LNCaP clone FGC (cell line): ENCODE measurements around the gene RASL10A.
A peak's percentile ranks its signal among the peaks of the same experiment; 100 is the strongest.

Source experiments
- DNase-seq: peaks from one replicate; pipeline ENCODE4 v3.0.0-alpha.2; 2011; ENCODE audit warnings: low read depth
- H3K4me3 ChIP-seq: 2 replicates; pipeline ENCODE4 v1.5.1; 2011; ENCODE audit warnings: mild to moderate bottlenecking, low read depth, low read length, control low read depth
- CTCF ChIP-seq: IDR thresholded peaks from 2 replicates; pipeline ENCODE4 v1.5.1; 2012; ENCODE audit warnings: mild to moderate bottlenecking; ENCODE audit not compliant: control insufficient read depth, insufficient read depth; ENCODE audit errors: extremely low read depth

The RASL10A gene

GRCh38 chr22:29265929-29266328 is 49.6 kb downstream of the RASL10A start:
- peak overlapping the region; percentile 68 for H3K4me3 ChIP-seq
- TF ChIP-seq CTCF: no peak
- no peak for DNase-seq

GRCh38 chr22:29265305-29265704 is 50.2 kb downstream of the RASL10A start:
- H3K4me3 ChIP-seq: no peak overlapping the region
- DNase-seq: no peak
- no peak for TF ChIP-seq CTCF

- no peak for DNase-seq
- no peak overlapping the region for H3K4me3 ChIP-seq
- no peak for TF ChIP-seq CTCF
These were observed 51.7 kb downstream of the RASL10A start for GRCh38 chr22:29263791-29264276.
